Glomerular visceral epithelial cell (primary cell): ENCODE results near the gene VTA1.

ENCODE experiments used
- DNase-seq: peaks from one replicate; pipeline ENCODE4 v3.0.0-alpha.2; 2016; ENCODE audit errors: extremely low spot score

The VTA1 gene

GRCh38 chr6:142266060-142266459 lies 119.0 kb downstream of the VTA1 start:
- DNase-seq: no peak

GRCh38 chr6:142271476-142271875 lies 124.4 kb downstream of the VTA1 start:
- no peak for DNase-seq
